Activated T-helper 2 cell treated with anti-CD3 and anti-CD28 coated beads, Interferon-gamma antibody, Interleukin-2, Interleukin-4, amounts not matched to agents 10 μg/mL and 5 μg/mL and 100 μg/mL, durations not matched to agents 14 hours and 24 hours and 36 hours (primary cell): Measurements from ENCODE around the gene MARCHF11. TPM values are rescaled to one million over a fixed set of nuclear protein-coding genes. Genes with fewer than 3 reads are reported as not detected.

Source experiments
- DNase-seq: peaks from one replicate; pipeline ENCODE4 v3.0.0; 2021; ENCODE audit warnings: low spot score
- H3K27ac Mint-ChIP-seq: one replicate; pipeline ENCODE4 v1.8.0; 2021; ENCODE audit warnings: mixed read lengths
- H3K27me3 Mint-ChIP-seq: one replicate; pipeline ENCODE4 v1.8.0; 2021; ENCODE audit warnings: low read depth, mixed read lengths
- H3K36me3 Mint-ChIP-seq: one replicate; pipeline ENCODE4 v1.8.0; 2021; ENCODE audit warnings: low read depth, mixed read lengths
- H3K4me1 Mint-ChIP-seq: one replicate; pipeline ENCODE4 v1.8.0; 2021; ENCODE audit warnings: low read depth, mixed read lengths
- H3K4me3 Mint-ChIP-seq: one replicate; pipeline ENCODE4 v1.8.0; 2021; ENCODE audit warnings: low read depth, mild to moderate bottlenecking, moderate library complexity, mixed read lengths
- H3K9me3 Mint-ChIP-seq: one replicate; pipeline ENCODE4 v1.8.0; 2021; ENCODE audit warnings: mixed read lengths
- intact Hi-C: fragments of 100-400 bp; cut with micrococcal nuclease; formaldehyde crosslinking; loops from one replicate; pipeline ENCODE4 v1.15.1; 2023
- total RNA-seq: library from RNA; stranded (reverse); gene quantifications from 2 replicates; pipeline ENCODE4 v1.2.3, GENCODE V29; 2022

Gene MARCHF11, protein sequence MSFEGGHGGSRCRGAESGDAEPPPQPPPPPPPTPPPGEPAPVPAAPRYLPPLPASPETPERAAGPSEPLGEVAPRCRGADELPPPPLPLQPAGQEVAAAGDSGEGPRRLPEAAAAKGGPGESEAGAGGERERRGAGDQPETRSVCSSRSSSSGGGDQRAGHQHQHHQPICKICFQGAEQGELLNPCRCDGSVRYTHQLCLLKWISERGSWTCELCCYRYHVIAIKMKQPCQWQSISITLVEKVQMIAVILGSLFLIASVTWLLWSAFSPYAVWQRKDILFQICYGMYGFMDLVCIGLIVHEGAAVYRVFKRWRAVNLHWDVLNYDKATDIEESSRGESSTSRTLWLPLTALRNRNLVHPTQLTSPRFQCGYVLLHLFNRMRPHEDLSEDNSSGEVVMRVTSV
- total RNA-seq, result not detected in 2 replicates

DNA sequence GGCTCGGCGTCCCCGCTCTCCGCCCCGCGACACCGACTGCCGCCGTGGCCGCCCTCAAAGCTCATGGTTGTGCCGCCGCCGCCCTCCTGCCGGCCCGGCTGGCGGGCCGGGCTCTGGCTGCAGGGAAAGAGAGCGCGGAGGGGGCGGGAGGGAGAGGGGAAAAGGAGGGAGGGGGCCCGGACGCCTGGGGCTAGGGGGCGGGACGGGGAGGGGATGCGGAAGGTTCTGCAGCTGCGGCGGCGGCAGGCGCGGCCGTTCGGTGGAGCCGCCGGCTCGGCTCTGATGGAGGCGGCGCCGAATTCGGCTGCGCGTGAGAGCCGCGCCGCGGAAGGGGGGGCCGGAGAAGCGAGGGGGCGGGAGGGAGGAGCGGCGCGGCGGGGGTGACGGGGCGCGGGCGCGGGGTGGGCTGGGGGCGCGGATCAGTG, at the start of gene MARCHF11:
Gene MARCHF11, minus strand, starts transcription at position 281 of the 425 bp plus-strand sequence. Its CDS starts 216 bp downstream, at position 65.
- peaks cover 27% of the 10 kb centered on the region for H3K27me3 Mint-ChIP-seq
- H3K4me1 Mint-ChIP-seq, result no peaks in the 10 kb centered on the region
- intact Hi-C loops, result no loop called here
- H3K27ac Mint-ChIP-seq, result no peak within 1 kb of the TSS
- no peak within 1 kb of the TSS for H3K4me3 Mint-ChIP-seq
- no peaks in the 10 kb centered on the region for H3K36me3 Mint-ChIP-seq
- DNase-seq, result no peak
- H3K9me3 Mint-ChIP-seq, result no peaks in the 10 kb centered on the region

DNA sequence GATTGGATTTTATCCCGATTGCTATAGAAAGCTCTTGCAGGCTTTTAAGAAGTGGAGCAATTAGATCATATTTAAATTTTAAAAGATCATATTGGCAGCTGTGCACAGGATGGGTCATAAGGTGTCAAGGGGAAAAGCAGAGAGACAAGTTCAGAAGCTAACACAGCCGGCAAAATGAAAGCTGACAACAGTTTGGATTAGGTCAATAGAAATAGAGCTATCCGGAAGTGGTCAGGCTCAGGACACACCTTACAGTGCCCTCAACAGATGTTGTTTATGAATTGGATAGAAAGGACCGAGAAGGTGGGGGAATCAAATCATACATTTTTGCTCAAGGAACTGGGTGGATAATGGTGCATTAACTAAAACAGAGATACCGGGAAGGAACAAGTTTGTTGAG, 46.3 kb upstream of the MARCHF11 start:
- no peaks in the 10 kb centered on the region for H3K4me1 Mint-ChIP-seq
- DNase-seq, result no peak
- H3K27ac Mint-ChIP-seq, result no peak overlapping the region
- no peaks in the 10 kb centered on the region for H3K27me3 Mint-ChIP-seq
- no peak overlapping the region for H3K4me3 Mint-ChIP-seq
- intact Hi-C loops, result no loop called here
- H3K9me3 Mint-ChIP-seq, result no peaks in the 10 kb centered on the region
- no peaks in the 10 kb centered on the region for H3K36me3 Mint-ChIP-seq

DNA sequence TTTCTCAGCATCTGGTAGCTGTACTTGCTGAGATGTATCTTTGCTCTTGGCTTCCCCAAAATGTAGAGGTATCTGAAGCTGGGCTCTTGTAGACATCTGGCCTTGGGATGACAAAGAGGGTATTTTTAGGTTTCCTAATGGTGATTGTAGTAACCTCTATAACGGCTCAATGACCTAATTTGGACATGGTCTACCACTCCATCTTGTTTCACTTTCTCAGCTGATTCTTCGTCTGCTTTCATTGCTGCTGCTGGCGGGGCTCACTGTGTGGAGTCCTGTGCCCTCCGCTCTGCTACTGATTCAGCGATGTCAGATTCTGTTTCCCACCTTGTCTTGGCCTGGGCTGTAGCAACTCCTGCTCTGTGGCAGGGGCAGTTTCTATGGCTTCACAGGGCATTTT, 12.7 kb upstream of the MARCHF11 start:
- H3K9me3 Mint-ChIP-seq, result no peaks in the 10 kb centered on the region
- H3K4me3 Mint-ChIP-seq, result no peak overlapping the region
- H3K27ac Mint-ChIP-seq, result no peak overlapping the region
- DNase-seq, result no peak
- no peaks in the 10 kb centered on the region for H3K4me1 Mint-ChIP-seq
- H3K36me3 Mint-ChIP-seq, result no peaks in the 10 kb centered on the region
- intact Hi-C loops, result no loop called here
- no peaks in the 10 kb centered on the region for H3K27me3 Mint-ChIP-seq

DNA sequence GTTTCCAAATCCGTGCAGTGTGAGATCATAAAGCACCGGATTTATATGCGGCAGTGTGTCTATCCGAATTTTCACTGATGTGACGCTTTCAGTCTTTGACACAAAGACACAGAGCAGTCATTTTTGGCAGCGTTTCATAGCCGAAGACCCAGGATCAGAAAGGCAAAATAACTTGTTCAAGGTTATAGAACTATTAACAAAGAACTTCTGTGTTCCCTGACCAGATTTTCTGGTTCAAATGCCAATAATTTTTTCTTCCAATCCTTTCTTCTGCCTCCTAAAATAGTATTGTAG, 1.1 kb upstream of the MARCHF11 start:
- no peak for DNase-seq
- Mint-ChIP-seq H3K4me1 (no peaks in the 10 kb centered on the region), H3K36me3 (no peaks in the 10 kb centered on the region), H3K4me3 (no peak overlapping the region), H3K27me3 (peaks cover 27% of the 10 kb centered on the region), H3K27ac (no peak overlapping the region), H3K9me3 (no peaks in the 10 kb centered on the region)
- intact Hi-C loops, result no loop called here

DNA sequence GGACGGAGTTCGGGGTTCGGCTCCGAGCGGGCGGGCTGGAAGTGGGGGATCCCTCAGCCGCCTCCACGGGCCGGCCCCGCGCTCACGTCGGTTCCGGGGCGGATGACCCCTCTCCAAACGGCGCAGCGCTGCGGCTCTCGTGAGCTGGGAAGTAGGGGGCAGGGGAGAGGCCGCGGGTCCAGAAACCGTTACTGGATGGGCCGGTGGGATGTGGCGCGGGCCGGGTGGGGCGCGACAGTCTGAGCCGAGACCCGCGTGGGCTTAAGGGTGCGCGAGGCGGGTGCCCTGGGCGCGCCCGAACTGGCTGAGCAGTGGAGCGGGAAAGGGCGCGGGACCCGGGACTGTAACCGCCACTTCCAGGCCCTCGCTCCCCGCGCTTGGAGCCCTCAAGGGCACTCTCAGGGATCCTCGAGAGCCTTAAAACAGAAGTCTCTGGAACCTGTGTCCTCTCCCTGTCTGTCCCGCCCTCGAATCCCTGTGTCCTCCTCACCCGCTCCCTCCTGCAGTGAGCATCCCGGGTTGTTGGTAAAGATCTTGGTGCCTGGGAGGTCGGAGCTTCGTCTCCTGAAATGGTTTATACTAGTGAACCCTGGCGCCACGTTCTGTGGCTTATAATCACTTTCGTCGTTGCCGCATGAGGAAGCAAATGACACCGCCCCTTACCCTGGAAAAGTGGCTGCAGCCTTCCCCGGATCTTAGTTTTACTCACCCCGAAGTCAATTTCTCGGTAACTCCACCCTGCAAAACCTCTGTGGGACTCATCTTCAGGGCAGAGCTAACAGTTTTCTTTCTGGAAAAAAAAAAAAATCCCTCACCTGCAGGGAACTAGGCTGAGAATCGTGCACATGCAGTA, 571 bp upstream of the MARCHF11 start:
- Mint-ChIP-seq H3K4me1 (no peaks in the 10 kb centered on the region), H3K36me3 (no peaks in the 10 kb centered on the region), H3K27me3 (peaks cover 27% of the 10 kb centered on the region), H3K4me3 (no peak overlapping the region), H3K27ac (no peak overlapping the region), H3K9me3 (no peaks in the 10 kb centered on the region)
- no peak for DNase-seq
- intact Hi-C loops, result no loop called here

DNA sequence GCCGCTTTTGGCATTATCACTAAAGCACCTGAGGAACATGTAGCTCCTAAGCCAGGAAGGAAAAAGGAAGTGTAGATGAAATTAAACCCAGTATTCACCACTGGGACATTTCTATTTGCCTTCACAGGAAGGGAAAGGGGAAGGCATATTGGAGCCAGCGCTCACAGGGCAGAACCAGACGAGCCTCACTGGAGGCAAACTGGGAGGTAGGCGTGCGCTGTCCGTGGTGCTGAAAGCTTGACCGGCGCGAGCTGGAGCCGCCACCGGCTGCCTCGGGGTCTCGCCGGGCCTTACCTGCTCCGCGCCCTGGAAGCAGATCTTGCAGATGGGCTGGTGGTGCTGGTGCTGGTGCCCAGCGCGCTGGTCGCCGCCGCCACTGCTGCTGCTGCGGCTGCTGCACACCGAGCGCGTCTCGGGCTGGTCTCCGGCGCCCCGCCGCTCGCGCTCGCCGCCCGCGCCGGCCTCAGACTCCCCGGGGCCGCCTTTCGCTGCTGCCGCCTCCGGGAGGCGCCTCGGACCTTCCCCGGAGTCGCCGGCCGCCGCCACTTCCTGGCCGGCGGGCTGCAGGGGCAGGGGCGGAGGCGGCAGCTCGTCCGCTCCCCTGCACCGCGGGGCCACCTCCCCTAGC, 732 bp downstream of the MARCHF11 start:
- no peak overlapping the region for H3K27ac Mint-ChIP-seq
- H3K36me3 Mint-ChIP-seq, result no peaks in the 10 kb centered on the region
- peaks cover 27% of the 10 kb centered on the region for H3K27me3 Mint-ChIP-seq
- H3K4me3 Mint-ChIP-seq, result no peak overlapping the region
- DNase-seq, result peak; percentile 11
- H3K4me1 Mint-ChIP-seq, result no peaks in the 10 kb centered on the region
- intact Hi-C loops, result no loop called here
- no peaks in the 10 kb centered on the region for H3K9me3 Mint-ChIP-seq

DNA sequence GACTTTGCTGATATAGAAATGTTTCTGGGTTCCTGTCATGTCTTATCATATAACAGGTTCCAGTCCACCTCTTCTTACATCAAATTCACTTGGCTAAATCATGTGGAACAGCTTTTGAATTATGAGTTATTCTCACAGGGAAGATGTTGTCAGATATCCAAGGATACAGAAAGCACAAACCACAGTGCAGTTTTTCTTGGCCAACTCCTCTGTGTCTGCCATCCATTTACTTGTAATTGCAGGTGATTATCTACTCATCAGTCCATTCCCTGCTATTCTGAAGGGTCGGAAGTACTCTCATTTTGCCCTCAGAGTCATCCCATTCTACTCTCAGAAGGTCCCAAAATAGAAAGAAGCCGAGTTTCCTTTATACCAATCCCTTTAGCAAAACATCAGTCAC, 10.0 kb downstream of the MARCHF11 start:
- Mint-ChIP-seq H3K27me3 (no peaks in the 10 kb centered on the region), H3K36me3 (no peaks in the 10 kb centered on the region), H3K4me1 (no peaks in the 10 kb centered on the region), H3K9me3 (no peaks in the 10 kb centered on the region), H3K4me3 (no peak overlapping the region), H3K27ac (no peak overlapping the region)
- DNase-seq, result no peak
- intact Hi-C loops, result loop anchor here (10.0 kb wide), 1 partner anchor 495 kb away; no protein-coding TSS in a partner anchor

DNA sequence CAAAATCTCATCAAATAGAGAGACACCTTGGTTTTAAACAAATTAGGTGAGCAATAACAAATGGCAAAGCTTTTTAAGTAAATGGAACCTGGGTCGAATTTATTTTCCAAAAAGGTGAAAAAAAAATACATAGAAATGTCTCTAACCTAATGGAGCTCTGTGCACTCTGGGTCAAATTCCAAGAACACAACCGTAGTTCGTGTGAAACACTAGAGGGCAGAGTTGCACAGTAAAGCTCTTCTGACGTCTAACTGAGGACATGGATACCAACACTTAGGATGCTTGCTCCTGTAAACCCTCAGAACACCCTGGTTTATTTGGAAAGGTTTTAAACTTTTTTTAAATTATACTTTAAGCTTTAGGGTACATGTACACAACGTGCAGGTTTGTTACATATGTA, 18.9 kb downstream of the MARCHF11 start:
- H3K4me3 Mint-ChIP-seq, result no peak overlapping the region
- no peak for DNase-seq
- H3K27ac Mint-ChIP-seq, result no peak overlapping the region
- H3K36me3 Mint-ChIP-seq, result no peaks in the 10 kb centered on the region
- no peaks in the 10 kb centered on the region for H3K27me3 Mint-ChIP-seq
- intact Hi-C loops, result loop anchor here (1.0 to 10.0 kb wide), 3 partner anchors 296 to 504 kb away; no protein-coding TSS in a partner anchor
- no peaks in the 10 kb centered on the region for H3K9me3 Mint-ChIP-seq
- no peaks in the 10 kb centered on the region for H3K4me1 Mint-ChIP-seq

DNA sequence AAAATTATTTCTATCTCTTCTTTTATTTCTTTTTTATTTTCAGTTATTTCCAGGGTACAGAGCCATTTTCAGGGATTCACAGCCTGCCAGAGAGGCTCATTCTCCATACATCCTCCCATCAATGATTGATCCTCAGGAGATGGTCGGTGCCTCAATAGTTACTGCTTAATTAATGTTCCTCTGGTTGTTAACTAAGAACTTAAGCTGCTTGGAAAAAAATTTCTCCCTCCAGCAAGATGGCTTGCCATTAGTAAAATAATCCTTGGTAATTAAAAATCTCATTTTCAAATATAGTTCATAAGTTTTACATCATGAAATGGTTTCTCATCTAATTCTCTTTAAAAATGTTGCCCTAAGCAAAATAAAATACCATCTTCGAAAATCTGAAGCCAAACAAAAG, 20.0 kb downstream of the MARCHF11 start:
- no peaks in the 10 kb centered on the region for H3K36me3 Mint-ChIP-seq
- no peak overlapping the region for H3K4me3 Mint-ChIP-seq
- no peak for DNase-seq
- H3K4me1 Mint-ChIP-seq, result no peaks in the 10 kb centered on the region
- H3K27me3 Mint-ChIP-seq, result no peaks in the 10 kb centered on the region
- no peak overlapping the region for H3K27ac Mint-ChIP-seq
- no peaks in the 10 kb centered on the region for H3K9me3 Mint-ChIP-seq
- intact Hi-C loops, result loop anchor here (1.0 to 10.0 kb wide), 3 partner anchors 297 to 505 kb away; no protein-coding TSS in a partner anchor

DNA sequence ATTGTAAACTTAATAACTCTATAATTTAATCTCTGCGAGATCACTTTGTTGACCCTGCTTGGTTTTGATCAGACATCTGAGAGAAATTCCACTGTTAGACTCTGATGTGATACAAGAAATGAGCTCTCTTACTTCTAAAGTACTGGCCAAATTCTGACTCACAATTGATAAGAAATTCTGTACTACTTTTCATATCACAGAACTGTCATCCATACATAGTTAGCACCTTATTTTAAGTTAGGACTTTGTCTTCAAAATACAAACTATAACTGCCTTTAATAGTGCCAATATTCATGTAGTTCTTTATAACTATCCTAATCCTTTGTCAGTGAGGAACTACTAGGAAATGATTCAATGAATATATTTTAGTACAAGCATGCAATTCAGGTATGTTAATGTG, 23.4 kb downstream of the MARCHF11 start:
- no peak overlapping the region for H3K4me3 Mint-ChIP-seq
- H3K27ac Mint-ChIP-seq, result no peak overlapping the region
- DNase-seq, result no peak
- intact Hi-C loops, result no loop called here
- H3K27me3 Mint-ChIP-seq, result no peaks in the 10 kb centered on the region
- no peaks in the 10 kb centered on the region for H3K9me3 Mint-ChIP-seq
- H3K4me1 Mint-ChIP-seq, result no peaks in the 10 kb centered on the region
- H3K36me3 Mint-ChIP-seq, result no peaks in the 10 kb centered on the region

DNA sequence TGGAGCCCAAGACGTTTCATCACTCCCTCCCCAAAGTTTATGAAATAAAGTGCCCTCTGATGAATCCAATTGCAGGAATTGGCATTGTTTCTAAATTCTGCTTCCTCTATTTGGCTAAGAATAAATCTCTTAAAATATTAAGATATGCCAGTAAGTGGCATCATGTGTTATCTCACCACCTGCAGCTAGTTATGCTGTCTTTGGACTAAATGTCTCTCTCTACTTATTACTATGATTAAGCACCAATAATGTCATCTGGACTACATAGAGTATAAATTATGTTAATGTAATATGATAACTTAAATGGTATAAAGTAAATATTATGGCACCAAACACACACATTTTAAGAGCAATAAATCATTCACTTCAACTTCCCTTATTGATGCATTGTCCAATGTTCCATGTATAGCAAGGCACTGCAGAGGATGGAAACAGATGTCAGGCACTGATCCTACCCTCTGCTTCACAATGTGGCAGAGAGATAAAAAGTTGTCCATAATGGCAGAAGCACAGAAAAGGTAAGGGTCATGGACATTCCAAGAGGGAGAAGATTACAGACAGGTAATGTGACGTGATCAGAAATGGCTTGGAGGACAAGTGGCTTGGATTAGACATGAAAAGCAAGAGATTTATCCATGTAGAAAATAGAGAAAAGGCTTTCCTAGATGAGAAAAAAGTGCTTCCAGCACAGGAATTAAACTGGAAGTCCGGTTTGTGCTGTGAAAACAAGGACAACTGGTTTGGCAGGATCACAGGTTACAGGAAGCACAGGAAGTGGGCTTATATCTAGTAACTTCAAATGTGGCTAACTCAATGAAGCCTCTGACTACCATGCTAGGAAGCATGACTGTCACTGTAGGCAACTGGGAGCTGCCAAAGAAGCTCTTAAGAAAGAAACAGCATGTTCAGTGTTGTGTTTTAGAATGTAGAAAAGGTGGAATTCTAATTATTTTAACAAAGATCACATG, 26.7 kb downstream of the MARCHF11 start:
- no peak for DNase-seq
- Mint-ChIP-seq H3K9me3 (peaks cover 5% of the 10 kb centered on the region), H3K4me3 (no peak overlapping the region), H3K27me3 (no peaks in the 10 kb centered on the region), H3K27ac (no peak overlapping the region), H3K4me1 (no peaks in the 10 kb centered on the region), H3K36me3 (no peaks in the 10 kb centered on the region)
- intact Hi-C loops, result no loop called here

DNA sequence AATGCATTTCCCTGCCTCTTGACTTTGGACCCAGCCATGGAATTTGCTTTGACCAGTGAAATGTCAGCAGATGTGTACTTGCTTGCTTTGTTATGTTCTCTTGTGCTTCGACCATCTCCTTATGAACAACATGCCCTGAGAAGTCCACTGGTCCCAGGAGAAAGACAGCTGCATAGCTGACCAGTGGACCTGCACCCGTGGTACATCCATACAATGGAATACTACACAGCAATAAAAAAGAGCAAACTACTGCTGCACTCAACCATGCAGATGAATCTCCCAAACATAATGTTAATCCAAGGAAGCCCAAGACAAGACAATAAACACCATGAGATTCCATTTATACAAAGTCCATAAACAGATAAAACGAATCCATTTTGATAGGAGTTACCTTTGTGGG, 30.0 kb downstream of the MARCHF11 start:
- Mint-ChIP-seq H3K36me3 (no peaks in the 10 kb centered on the region), H3K27ac (no peak overlapping the region), H3K9me3 (peaks cover 5% of the 10 kb centered on the region), H3K4me1 (no peaks in the 10 kb centered on the region), H3K27me3 (no peaks in the 10 kb centered on the region), H3K4me3 (no peak overlapping the region)
- DNase-seq, result no peak
- intact Hi-C loops, result no loop called here
